Amniotic epithelial cell (primary cell): ENCODE measurements around the gene MIF4GD.
"Not testable (repeated sequence)": the region's sequence is repeated elsewhere in the genome, so short reads cannot be mapped to it uniquely, and the experiment has no call there.

Source experiments
- DNase-seq: peaks from one replicate; pipeline ENCODE4 v3.0.0-alpha.2; 2010; ENCODE audit warnings: low read depth

MIF4GD gene

GRCh38 chr17:75270966-75271232 is at the start of gene MIF4GD:
TSS of gene MIF4GD (minus strand) at chr17:75271231. CDS start at chr17:75270195, 1,036 bp downstream.
- peak; percentile 43 for DNase-seq

GRCh38 chr17:75319904-75320691 is 49.1 kb upstream of the MIF4GD start:
- DNase-seq = peak; percentile 58

GRCh38 chr17:75318615-75319222 is 47.7 kb upstream of the MIF4GD start:
- no peak for DNase-seq

DNA sequence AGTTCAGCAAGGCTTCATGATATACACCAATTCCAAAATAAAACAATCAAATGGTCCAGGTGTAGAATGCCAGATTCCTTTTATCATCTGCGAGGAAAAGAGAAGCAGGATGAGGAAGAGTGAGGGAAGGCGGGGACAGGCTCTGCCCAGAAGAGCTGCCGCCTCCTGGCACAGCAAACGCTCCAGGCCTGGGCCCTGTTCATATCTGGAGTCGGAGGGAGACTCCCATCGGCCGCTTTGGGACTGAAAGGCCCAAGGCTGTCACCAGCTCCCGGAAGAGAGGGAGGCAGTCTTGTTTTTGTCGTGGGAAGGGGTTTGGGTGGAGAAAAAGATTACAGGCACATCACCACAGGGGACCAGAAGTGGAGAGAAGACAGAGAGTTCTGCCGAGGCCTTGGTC is 47.2 kb upstream of the MIF4GD start:
- no peak for DNase-seq

DNA sequence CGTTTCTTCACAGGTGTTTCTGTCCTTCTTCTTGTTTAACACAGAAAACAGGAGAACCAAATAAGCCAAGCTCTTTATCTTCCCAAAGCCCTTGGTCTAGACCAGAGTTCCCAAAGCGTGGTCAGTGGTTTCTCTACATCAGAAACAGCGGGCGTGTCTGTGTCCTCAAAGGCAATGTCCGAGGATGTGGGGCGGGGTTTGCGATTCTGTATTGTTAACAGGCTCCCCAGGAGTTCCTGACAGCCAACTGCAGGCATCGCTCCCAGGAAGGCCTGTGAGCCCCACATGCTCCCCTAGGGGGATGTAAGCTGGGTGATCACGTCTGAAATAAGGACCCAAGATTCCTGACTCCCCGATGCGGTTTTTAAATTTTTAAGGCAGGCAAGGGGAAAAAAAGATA is 46.6 kb upstream of the MIF4GD start:
- no peak for DNase-seq

DNA sequence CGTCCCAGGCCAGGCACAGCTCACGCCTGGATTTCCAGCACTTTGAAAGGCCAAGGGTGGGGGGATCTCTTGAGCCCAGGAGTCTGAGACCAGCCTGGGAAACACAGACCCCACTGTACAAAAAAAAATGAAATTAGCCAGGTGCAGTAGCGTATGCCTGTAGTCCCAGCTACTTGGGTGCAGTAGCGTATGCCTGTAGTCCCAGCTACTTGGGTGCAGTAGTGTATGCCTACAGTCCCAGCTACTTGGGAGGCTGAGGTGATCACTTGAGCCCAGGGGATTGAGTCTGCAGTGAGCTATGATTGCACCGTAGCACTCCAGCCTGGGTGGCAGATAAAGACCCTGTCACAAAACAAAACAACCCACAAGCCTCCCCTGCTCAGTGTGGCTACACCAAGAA is 45.2 kb upstream of the MIF4GD start:
- DNase-seq = no peak

DNA sequence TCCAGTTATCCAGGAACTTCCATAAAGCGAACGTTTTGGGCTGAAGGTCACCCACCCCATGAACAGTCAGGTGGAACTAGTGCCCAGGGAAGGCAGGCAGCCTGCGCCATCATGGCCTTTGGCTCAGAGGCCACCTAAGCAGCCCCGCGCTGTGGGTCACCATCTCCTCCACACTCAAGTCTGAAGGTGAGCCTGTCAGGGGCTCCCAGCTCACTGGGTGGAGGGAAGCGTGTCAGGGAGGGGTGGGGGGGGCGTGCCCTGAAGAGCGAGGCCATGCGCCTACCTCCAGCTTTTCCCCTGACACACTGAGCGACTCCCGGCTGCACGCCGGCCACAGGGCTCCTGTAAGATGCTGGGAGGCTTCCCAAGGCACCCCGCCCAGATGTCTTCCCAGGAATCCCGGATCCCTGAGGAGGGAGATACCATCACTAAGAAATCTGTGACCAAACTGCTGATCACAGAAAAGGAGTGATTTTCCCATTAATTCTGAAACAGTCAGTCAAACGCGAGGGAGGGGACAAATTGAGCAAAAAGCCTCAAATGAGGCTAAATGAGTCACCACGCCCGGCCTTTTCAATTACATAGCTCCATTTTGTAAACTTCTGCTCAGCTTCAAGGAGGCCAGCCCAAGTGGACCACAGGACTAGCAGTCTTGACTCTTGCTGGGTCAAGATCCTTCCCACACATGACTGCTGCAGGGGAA is 44.7 kb upstream of the MIF4GD start:
- peak; percentile 48 for DNase-seq

- peak; percentile 19 for DNase-seq
Observed at GRCh38 chr17:75313941-75314551, 43.0 kb upstream of the MIF4GD start.

- no peak for DNase-seq
Observed at GRCh38 chr17:75308732-75309629, 38.0 kb upstream of the MIF4GD start.

DNA sequence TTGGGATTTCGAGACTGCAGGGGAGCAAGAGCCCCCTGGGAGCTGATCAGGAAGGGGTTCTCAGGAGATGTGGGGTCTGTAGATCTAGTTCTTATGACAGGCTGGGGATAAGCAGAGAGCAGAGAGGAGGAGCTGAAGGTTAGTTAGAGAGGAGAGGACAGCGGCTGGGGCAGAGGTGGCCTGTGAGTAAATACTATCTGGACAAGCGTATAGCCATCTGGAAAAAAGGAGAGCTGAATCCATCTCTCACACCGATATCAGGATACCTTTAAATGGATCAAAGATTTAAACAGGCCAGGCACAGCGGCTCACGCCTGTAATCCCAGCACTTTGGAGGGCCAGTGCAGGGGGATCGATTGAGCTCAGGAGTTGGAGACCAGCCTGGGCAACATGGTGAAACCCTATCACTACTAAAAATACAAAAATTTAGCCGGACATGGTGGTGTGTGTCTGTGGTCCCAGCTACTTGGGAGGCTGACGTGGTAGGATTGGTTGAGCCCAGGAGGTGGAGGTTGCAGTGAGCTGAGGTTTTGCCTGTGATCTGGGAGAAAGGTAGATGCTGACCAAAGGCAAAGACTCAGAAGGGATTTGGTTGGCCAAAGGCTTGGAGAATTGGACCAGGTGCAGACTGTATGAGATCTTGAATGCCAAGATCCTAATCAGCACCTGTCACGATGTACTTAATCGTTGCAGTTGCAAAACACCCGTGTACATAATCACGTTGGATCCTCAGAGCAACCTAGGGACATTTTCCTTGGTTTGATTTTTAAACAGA is 37.1 kb upstream of the MIF4GD start:
- no peak for DNase-seq

DNA sequence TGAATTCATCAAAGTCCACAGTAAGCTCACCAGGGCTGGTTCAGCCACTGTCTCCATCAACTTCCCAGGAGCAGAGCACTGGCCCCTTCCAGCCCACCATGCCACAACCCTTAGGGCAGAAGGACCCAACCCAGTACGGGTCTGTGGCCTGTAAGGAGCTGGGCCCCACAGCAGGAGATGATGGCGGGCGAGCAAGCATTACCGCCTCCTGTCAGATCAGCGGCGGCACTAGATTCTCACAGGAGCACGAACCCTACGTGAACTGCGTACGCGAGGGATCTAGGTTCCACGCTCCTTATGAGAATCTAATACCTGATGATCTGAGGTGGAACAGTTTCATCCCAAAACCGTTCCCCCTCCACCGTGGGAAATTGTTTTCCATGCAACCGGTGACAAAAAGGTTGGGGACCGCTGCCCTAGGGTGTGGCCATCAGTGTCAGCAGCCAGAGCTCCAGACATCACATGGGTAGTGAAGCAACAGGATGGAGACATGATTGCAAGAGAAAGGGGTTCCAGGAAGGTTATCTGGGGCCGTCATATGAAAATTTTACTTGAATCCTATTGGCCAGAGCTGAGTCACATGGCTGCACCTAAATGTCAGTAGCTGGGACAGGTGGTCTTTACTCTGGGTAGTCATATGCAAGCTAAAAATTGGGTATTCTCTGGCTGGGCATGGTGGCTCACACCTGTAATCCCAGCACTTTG is 30.6 kb upstream of the MIF4GD start:
- DNase-seq = no peak

- DNase-seq = no peak
Observed at GRCh38 chr17:75301049-75301448, 30.0 kb upstream of the MIF4GD start.

- no peak for DNase-seq
Observed at GRCh38 chr17:75300280-75300679, 29.2 kb upstream of the MIF4GD start.

DNA sequence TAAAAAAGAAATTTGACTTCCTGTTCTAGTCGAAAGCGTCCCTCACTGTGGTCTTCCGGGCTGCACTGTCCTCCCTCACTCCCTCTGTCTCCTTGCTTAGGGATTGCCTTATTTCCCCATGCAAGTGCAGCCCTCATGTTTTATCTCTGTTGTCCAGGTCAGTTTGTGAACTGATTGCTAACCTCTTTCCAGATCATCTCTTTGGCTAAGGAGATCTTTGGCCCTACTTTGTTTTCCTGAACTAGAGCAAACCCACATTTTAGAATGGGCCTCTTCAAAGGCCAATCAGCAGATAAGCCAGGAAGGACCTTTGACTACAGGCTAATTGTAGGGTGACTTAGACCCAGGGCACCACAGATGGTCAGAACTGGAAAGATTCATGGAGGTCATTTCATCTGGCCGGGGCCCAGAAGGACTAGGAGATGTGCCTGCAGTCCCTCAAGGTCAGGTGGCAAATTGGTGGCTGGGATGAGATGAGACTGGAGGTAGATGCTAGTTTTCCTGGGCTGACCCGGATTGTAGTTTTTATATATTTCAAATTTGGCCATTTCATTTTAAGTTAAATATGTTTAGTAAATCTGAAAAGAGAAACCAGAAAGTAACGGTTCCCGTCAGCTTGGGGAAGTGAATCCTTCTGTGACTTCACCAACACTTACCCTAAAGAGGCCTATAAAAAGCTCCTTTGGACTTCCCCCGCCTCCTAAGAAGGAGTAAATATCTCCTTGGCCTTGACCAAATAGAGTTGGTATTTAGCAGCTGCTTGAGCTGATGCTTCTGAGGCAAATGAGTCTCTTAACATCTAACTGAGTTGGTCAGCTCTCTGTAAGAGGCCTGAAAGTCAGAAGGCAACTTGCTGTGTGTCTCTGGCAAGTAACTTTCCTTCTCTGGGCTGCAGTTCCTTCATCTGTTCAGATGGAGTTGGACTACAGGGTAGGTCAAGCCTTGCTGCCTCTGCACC is 24.4 kb upstream of the MIF4GD start:
- no peak for DNase-seq

DNA sequence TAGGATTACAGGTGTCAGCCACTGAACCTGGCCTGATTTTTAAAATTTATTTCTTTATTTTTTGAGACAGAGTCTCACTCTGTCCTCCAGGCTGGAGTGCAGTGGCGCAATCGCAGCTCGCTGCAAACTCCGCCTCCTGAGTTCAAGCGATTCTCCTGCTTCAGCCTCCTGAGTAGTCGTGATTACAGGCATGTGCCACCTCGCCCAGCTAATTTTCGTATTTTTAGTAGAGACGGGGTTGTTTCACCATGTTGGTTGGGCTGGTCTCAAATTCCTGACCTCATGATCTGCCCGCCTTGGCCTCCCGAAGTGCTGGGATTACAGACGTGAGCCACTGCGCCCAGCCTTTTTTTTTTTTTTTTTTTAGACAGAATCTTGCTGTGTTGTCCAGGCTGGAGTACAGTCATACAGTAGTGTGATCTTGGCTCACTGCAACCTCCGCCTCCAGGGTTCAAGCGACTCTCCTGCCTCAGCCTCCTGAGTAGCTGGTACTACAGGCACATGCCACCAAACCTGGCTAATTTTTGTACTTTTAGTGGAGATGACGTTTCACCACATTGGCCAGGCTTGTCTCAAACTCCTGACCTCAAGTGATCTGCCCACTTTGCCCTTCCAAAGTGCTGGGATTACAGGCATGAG is 21.9 kb upstream of the MIF4GD start:
- not testable (repeated sequence) for DNase-seq

GRCh38 chr17:75289832-75290337 is 18.9 kb upstream of the MIF4GD start:
- DNase-seq = peak; percentile 67

DNA sequence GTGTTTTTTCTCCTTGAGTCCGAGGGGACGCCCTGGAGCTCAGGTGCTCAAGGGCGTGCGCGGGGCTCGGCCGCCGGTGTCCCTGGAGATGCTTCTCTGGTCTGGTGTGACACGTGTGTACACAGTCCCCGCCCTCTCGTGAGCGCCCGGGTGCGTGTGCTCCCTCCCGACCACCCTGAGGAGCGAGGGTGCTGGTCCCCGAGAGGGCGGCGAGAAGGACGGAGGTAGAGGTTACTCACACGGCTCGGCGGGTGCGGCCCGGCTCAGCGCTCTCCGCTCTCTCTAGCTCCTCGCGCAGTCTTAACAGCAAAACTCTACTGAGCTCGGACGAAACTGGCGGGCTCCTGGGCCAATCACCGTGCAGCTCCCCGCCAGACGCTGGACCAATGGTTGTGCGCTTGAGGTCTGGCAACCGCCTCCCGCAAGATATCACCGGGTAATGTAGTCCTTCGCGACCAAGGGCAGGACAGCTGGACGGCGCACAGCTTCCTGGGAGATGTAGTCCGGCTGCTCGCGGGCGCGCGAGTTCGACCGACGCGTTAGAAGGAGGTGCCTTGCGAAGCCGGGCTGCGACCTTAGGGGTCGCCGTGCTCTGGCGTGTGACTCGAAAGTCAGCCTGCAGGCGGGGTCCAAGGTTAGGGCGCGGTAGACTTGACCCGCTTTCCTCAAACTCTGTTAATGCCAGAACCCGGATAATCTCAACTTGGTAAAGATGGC is 18.2 kb upstream of the MIF4GD start, which contains the start of gene SLC25A19:
TSS of gene SLC25A19 (minus strand) at position 319 of the 717 bp plus-strand sequence. CDS start 2,669 bp downstream, outside the sequence.
- DNase-seq = peak; percentile 98

- no peak for DNase-seq
Observed at GRCh38 chr17:75288770-75289114, 17.7 kb upstream of the MIF4GD start.
